Measurements from ENCODE around the gene TXNDC2.

Gene TXNDC2

GRCh38 chr18:9848170-9848879, 37.4 kb upstream of the TXNDC2 start:
- H3K4ac ChIP-seq (ENCODE audit: low read length) = no peak overlapping the region
- H2AK5ac ChIP-seq (ENCODE audit: low read depth, low read length) = no peak overlapping the region
- H2BK5ac ChIP-seq (ENCODE audit: low read length) = no peak overlapping the region
- no peak overlapping the region for H3K14ac ChIP-seq (ENCODE audit: low read length)
- H3K79me1 ChIP-seq (ENCODE audit: low read depth, low read length) = no peaks in the 10 kb centered on the region
- no peak overlapping the region for H4K91ac ChIP-seq (ENCODE audit: low read depth, low read length, poor library complexity)
- no peak overlapping the region for H2BK12ac ChIP-seq (ENCODE audit: low read length)
- H2AFZ ChIP-seq (ENCODE audit: low read length) = no peak overlapping the region
- H3K9ac ChIP-seq (ENCODE audit: low read depth, low read length, poor library complexity) = no peak overlapping the region
- peaks cover 0 to 11% of the 10 kb centered on the region in 2 donors for H3K9me3 ChIP-seq (replicated peaks in 1 of 2; ENCODE audit: control insufficient read depth in 2 of 2, insufficient read depth in 1 of 2, low read depth in 1 of 2, low read length in 2 of 2)
- H3K18ac ChIP-seq (ENCODE audit: low read length) = no peak overlapping the region
- peaks cover 0 to 33% of the 10 kb centered on the region in 2 donors for H3K36me3 ChIP-seq (replicated peaks in 1 of 2; ENCODE audit: control insufficient read depth in 2 of 2, insufficient read depth in 2 of 2, low read length in 2 of 2)
- no CpG with 5 or more reads among the region's 5 CpGs for WGBS, 2 donors (ENCODE audit: extremely low coverage in 2 of 2, insufficient read length in 2 of 2, insufficient replicate concordance in 1 of 2)
- DNase-seq (ENCODE audit: low spot score) = no peak
- H3K4me1 ChIP-seq (ENCODE audit: control insufficient read depth in 2 of 2, insufficient read depth in 1 of 2, low read depth in 1 of 2, low read length in 2 of 2) = peaks cover 0 to 1% of the 10 kb centered on the region in 2 donors
- no peak overlapping the region for H4K8ac ChIP-seq (ENCODE audit: low read depth, low read length)
- no peak overlapping the region for H3K4me2 ChIP-seq (ENCODE audit: insufficient read depth, low read length, poor library complexity, severe bottlenecking)
- no peaks in the 10 kb centered on the region for H3K27me3 ChIP-seq (ENCODE audit: control insufficient read depth in 3 of 3, insufficient read depth in 3 of 3, low read depth in 1 of 3, low read length in 3 of 3)
- no peak overlapping the region for H3K4me3 ChIP-seq (ENCODE audit: low read length in 2 of 2)
- H2BK15ac ChIP-seq (ENCODE audit: low read length) = no peak overlapping the region
- no peak overlapping the region for H3K23ac ChIP-seq (ENCODE audit: low read depth, low read length, poor library complexity)
- no peak overlapping the region for H2BK120ac ChIP-seq (ENCODE audit: low read depth, low read length)
- no peak overlapping the region for H3K27ac ChIP-seq (replicated peaks; ENCODE audit: low read length)

- Histone ChIP-seq H2AK5ac (ENCODE audit: low read depth, low read length) (no peak overlapping the region), H4K8ac (ENCODE audit: low read depth, low read length) (no peak overlapping the region), H3K4me1 (ENCODE audit: control insufficient read depth in 2 of 2, insufficient read depth in 1 of 2, low read depth in 1 of 2, low read length in 2 of 2) (no peaks in the 10 kb centered on the region), H2BK5ac (ENCODE audit: low read length) (no peak overlapping the region), H2AFZ (ENCODE audit: low read length) (no peak overlapping the region), H3K27ac (replicated peaks; ENCODE audit: low read length) (no peak overlapping the region), H2BK15ac (ENCODE audit: low read length) (no peak overlapping the region), H3K18ac (ENCODE audit: low read length) (no peak overlapping the region), H3K4me3 (ENCODE audit: low read length in 2 of 2) (no peak overlapping the region), H2BK12ac (ENCODE audit: low read length) (no peak overlapping the region), H4K91ac (ENCODE audit: low read depth, low read length, poor library complexity) (no peak overlapping the region), H3K9me3 (replicated peaks in 1 of 2; ENCODE audit: control insufficient read depth in 2 of 2, insufficient read depth in 1 of 2, low read depth in 1 of 2, low read length in 2 of 2) (peaks cover 0 to 14% of the 10 kb centered on the region in 2 donors), H3K23ac (ENCODE audit: low read depth, low read length, poor library complexity) (no peak overlapping the region), H3K14ac (ENCODE audit: low read length) (no peak overlapping the region), H2BK120ac (ENCODE audit: low read depth, low read length) (no peak overlapping the region), H3K4ac (ENCODE audit: low read length) (no peak overlapping the region), H3K27me3 (ENCODE audit: control insufficient read depth in 3 of 3, insufficient read depth in 3 of 3, low read depth in 1 of 3, low read length in 3 of 3) (no peaks in the 10 kb centered on the region), H3K9ac (ENCODE audit: low read depth, low read length, poor library complexity) (no peak overlapping the region), H3K79me1 (ENCODE audit: low read depth, low read length) (no peaks in the 10 kb centered on the region), H3K36me3 (replicated peaks in 1 of 2; ENCODE audit: control insufficient read depth in 2 of 2, insufficient read depth in 2 of 2, low read length in 2 of 2) (peaks cover 0 to 33% of the 10 kb centered on the region in 2 donors), H3K4me2 (ENCODE audit: insufficient read depth, low read length, poor library complexity, severe bottlenecking) (no peak overlapping the region)
- no peak for DNase-seq (ENCODE audit: low spot score)
- no CpG with 5 or more reads among the region's 18 CpGs for WGBS, 2 donors (ENCODE audit: extremely low coverage in 2 of 2, insufficient read length in 2 of 2, insufficient replicate concordance in 1 of 2)
These were observed 36.1 kb upstream of the TXNDC2 start for GRCh38 chr18:9849407-9850283.

- Histone ChIP-seq H3K9ac (ENCODE audit: low read depth, low read length, poor library complexity) (no peak overlapping the region), H2BK15ac (ENCODE audit: low read length) (no peak overlapping the region), H2AK5ac (ENCODE audit: low read depth, low read length) (no peak overlapping the region), H3K14ac (ENCODE audit: low read length) (no peak overlapping the region), H3K4me1 (ENCODE audit: control insufficient read depth in 2 of 2, insufficient read depth in 1 of 2, low read depth in 1 of 2, low read length in 2 of 2) (no peaks in the 10 kb centered on the region), H3K18ac (ENCODE audit: low read length) (no peak overlapping the region), H2BK120ac (ENCODE audit: low read depth, low read length) (no peak overlapping the region), H3K36me3 (replicated peaks in 1 of 2; ENCODE audit: control insufficient read depth in 2 of 2, insufficient read depth in 2 of 2, low read length in 2 of 2) (peaks cover 0 to 30% of the 10 kb centered on the region in 2 donors), H3K27ac (replicated peaks; ENCODE audit: low read length) (no peak overlapping the region), H4K8ac (ENCODE audit: low read depth, low read length) (no peak overlapping the region), H3K27me3 (ENCODE audit: control insufficient read depth in 3 of 3, insufficient read depth in 3 of 3, low read depth in 1 of 3, low read length in 3 of 3) (no peaks in the 10 kb centered on the region), H3K9me3 (replicated peaks in 1 of 2; ENCODE audit: control insufficient read depth in 2 of 2, insufficient read depth in 1 of 2, low read depth in 1 of 2, low read length in 2 of 2) (peaks cover 0 to 16% of the 10 kb centered on the region in 2 donors), H3K4ac (ENCODE audit: low read length) (no peak overlapping the region), H2AFZ (ENCODE audit: low read length) (no peak overlapping the region), H3K4me2 (ENCODE audit: insufficient read depth, low read length, poor library complexity, severe bottlenecking) (no peak overlapping the region), H2BK12ac (ENCODE audit: low read length) (no peak overlapping the region), H3K23ac (ENCODE audit: low read depth, low read length, poor library complexity) (no peak overlapping the region), H2BK5ac (ENCODE audit: low read length) (no peak overlapping the region), H3K4me3 (ENCODE audit: low read length in 2 of 2) (no peak overlapping the region), H3K79me1 (ENCODE audit: low read depth, low read length) (no peaks in the 10 kb centered on the region), H4K91ac (ENCODE audit: low read depth, low read length, poor library complexity) (no peak overlapping the region)
- no CpG with 5 or more reads among the region's 3 CpGs for WGBS, 2 donors (ENCODE audit: extremely low coverage in 2 of 2, insufficient read length in 2 of 2, insufficient replicate concordance in 1 of 2)
- no peak for DNase-seq (ENCODE audit: low spot score)
These were observed 35.5 kb upstream of the TXNDC2 start for GRCh38 chr18:9850309-9850708.

- WGBS, 2 donors (ENCODE audit: extremely low coverage in 2 of 2, insufficient read length in 2 of 2, insufficient replicate concordance in 1 of 2) = no CpG with 5 or more reads among the region's 2 CpGs
- no peak overlapping the region for H2AFZ ChIP-seq (ENCODE audit: low read length)
- H2BK12ac ChIP-seq (ENCODE audit: low read length) = no peak overlapping the region
These were observed 34.3 kb upstream of the TXNDC2 start for GRCh38 chr18:9851511-9851910.

More at GRCh38 chr18:9851511-9851910, 34.3 kb upstream of the TXNDC2 start:
- H3K36me3 ChIP-seq (replicated peaks in 1 of 2; ENCODE audit: control insufficient read depth in 2 of 2, insufficient read depth in 2 of 2, low read length in 2 of 2) = peaks cover 0 to 18% of the 10 kb centered on the region in 2 donors
- H2BK5ac ChIP-seq (ENCODE audit: low read length) = no peak overlapping the region
- no peak overlapping the region for H2BK15ac ChIP-seq (ENCODE audit: low read length)
- H3K27me3 ChIP-seq (ENCODE audit: control insufficient read depth in 3 of 3, insufficient read depth in 3 of 3, low read depth in 1 of 3, low read length in 3 of 3) = no peaks in the 10 kb centered on the region
- no peak overlapping the region for H3K18ac ChIP-seq (ENCODE audit: low read length)
- no peak overlapping the region for H3K4ac ChIP-seq (ENCODE audit: low read length)
- H3K9me3 ChIP-seq (replicated peaks in 1 of 2; ENCODE audit: control insufficient read depth in 2 of 2, insufficient read depth in 1 of 2, low read depth in 1 of 2, low read length in 2 of 2) = peaks cover 0 to 16% of the 10 kb centered on the region in 2 donors
- no peak overlapping the region for H3K4me3 ChIP-seq (ENCODE audit: low read length in 2 of 2)
- no peak for DNase-seq (ENCODE audit: low spot score)
- no peaks in the 10 kb centered on the region for H3K79me1 ChIP-seq (ENCODE audit: low read depth, low read length)
- H3K23ac ChIP-seq (ENCODE audit: low read depth, low read length, poor library complexity) = no peak overlapping the region
- H4K8ac ChIP-seq (ENCODE audit: low read depth, low read length) = no peak overlapping the region
- no peak overlapping the region for H3K9ac ChIP-seq (ENCODE audit: low read depth, low read length, poor library complexity)
- no peak overlapping the region for H2AK5ac ChIP-seq (ENCODE audit: low read depth, low read length)
- H3K4me1 ChIP-seq (ENCODE audit: control insufficient read depth in 2 of 2, insufficient read depth in 1 of 2, low read depth in 1 of 2, low read length in 2 of 2) = no peaks in the 10 kb centered on the region
- no peak overlapping the region for H3K4me2 ChIP-seq (ENCODE audit: insufficient read depth, low read length, poor library complexity, severe bottlenecking)
- no peak overlapping the region for H4K91ac ChIP-seq (ENCODE audit: low read depth, low read length, poor library complexity)
- H3K14ac ChIP-seq (ENCODE audit: low read length) = no peak overlapping the region
- no peak overlapping the region for H2BK120ac ChIP-seq (ENCODE audit: low read depth, low read length)
- H3K27ac ChIP-seq (replicated peaks; ENCODE audit: low read length) = no peak overlapping the region

All from neuronal stem cell (in vitro differentiated cells).